HEK293 (cell line): Measurements from ENCODE around the gene GDAP2.

Experiments
- CTCF ChIA-PET: fragments of 350-600 bp; formaldehyde crosslinking; extraction: SDS; loops from one replicate; lab custom pipeline; 2021; ENCODE audit warnings: antibody characterized with exemption; lab: Yijun Ruan, JAX
- POLR2A ChIA-PET: fragments of 300-600 bp; formaldehyde crosslinking; extraction: SDS; loops from one replicate; lab custom pipeline; 2020; ENCODE audit warnings: antibody characterized with exemption, inconsistent platforms; lab: Yijun Ruan, JAX
- H3K27ac ChIP-seq: fragments of 200-500 bp; sonication (Bioruptor generic); 2 replicates; pipeline ENCODE4 v1.5.1; 2014; ENCODE audit warnings: low read depth, low read length, control low read depth, inconsistent platforms; ENCODE audit errors: extremely low read depth
- H3K36me3 ChIP-seq, 2 experiments: fragments of 200-500 bp in 1 of 2; sonication (Bioruptor generic) in 1 of 2; 1 replicate in 1 of 2; 2 replicates in 1 of 2; pipeline ENCODE4 v1.5.1; 2014 to 2017; ENCODE audit warnings: inconsistent platforms in 2 of 2, low read length in 2 of 2; ENCODE audit not compliant: control insufficient read depth in 2 of 2, insufficient read depth in 1 of 2
- H3K4me1 ChIP-seq: fragments of 200-500 bp; sonication (Bioruptor generic); 2 replicates; pipeline ENCODE4 v1.5.1; 2014; ENCODE audit warnings: mild to moderate bottlenecking, low read length, inconsistent platforms; ENCODE audit not compliant: control insufficient read depth, insufficient read depth
- H3K4me3 ChIP-seq: 2 replicates; pipeline ENCODE4 v1.5.1; 2011; ENCODE audit warnings: low read depth, mild to moderate bottlenecking, control low read depth, low read length, moderate library complexity
- H3K9me3 ChIP-seq: fragments of 200-500 bp; sonication (Bioruptor generic); 2 replicates; pipeline ENCODE4 v1.5.1; 2014; ENCODE audit warnings: low read depth, low read length, inconsistent platforms; ENCODE audit not compliant: control insufficient read depth, insufficient read depth
- HOXA7 ChIP-seq: sonication (generic); formaldehyde crosslinking; IDR thresholded peaks from 2 replicates; pipeline ENCODE4 v1.8.1; 2022; ENCODE audit warnings: missing genetic modification reagents, borderline replicate concordance
- HOXD13 ChIP-seq: sonication (generic); formaldehyde crosslinking; IDR thresholded peaks from 2 replicates; pipeline ENCODE4 v1.8.0; 2022; ENCODE audit warnings: missing genetic modification reagents, borderline replicate concordance
- KLF9 ChIP-seq: fragments of 450-650 bp; formaldehyde crosslinking; IDR thresholded peaks from 2 replicates; pipeline ENCODE4 v1.5.1; 2016; ENCODE audit warnings: missing biosample characterization, missing genetic modification characterization, low read depth
- OVOL3 ChIP-seq: fragments of 450-650 bp; formaldehyde crosslinking; IDR thresholded peaks from 2 replicates; pipeline ENCODE4 v1.5.1; 2016; ENCODE audit warnings: missing biosample characterization, missing genetic modification characterization
- REPIN1 ChIP-seq: fragments of 450-650 bp; formaldehyde crosslinking; IDR thresholded peaks from 2 replicates; pipeline ENCODE4 v1.5.1; 2017; ENCODE audit warnings: missing biosample characterization, missing genetic modification characterization, low read depth
- SALL2 ChIP-seq: fragments of 450-650 bp; formaldehyde crosslinking; IDR thresholded peaks from 2 replicates; pipeline ENCODE4 v1.5.0; 2017; ENCODE audit warnings: missing biosample characterization, mild to moderate bottlenecking, missing genetic modification characterization, borderline replicate concordance
- ZIC2 ChIP-seq: fragments of 450-650 bp; formaldehyde crosslinking; IDR thresholded peaks from 2 replicates; pipeline ENCODE4 v1.5.1; 2016; ENCODE audit warnings: missing biosample characterization, missing genetic modification characterization
- ZNF10 ChIP-seq: fragments of 450-650 bp; formaldehyde crosslinking; IDR thresholded peaks from 2 replicates; pipeline ENCODE4 v1.5.1; 2017; ENCODE audit warnings: missing biosample characterization, missing genetic modification characterization
- ZNF133 ChIP-seq: fragments of 450-650 bp; formaldehyde crosslinking; IDR thresholded peaks from 2 replicates; pipeline ENCODE4 v1.5.1; 2016; ENCODE audit warnings: missing biosample characterization, missing genetic modification characterization
- ZNF146 ChIP-seq: fragments of 450-650 bp; formaldehyde crosslinking; IDR thresholded peaks from 2 replicates; pipeline ENCODE4 v1.5.1; 2016; ENCODE audit warnings: missing biosample characterization, missing genetic modification characterization
- ZNF248 ChIP-seq: fragments of 450-650 bp; formaldehyde crosslinking; IDR thresholded peaks from 2 replicates; pipeline ENCODE4 v1.5.1; 2017; ENCODE audit warnings: missing biosample characterization, missing genetic modification characterization
- ZNF514 ChIP-seq: fragments of 450-650 bp; formaldehyde crosslinking; IDR thresholded peaks from 2 replicates; pipeline ENCODE4 v1.5.1; 2016; ENCODE audit warnings: missing biosample characterization, missing genetic modification characterization
- ZNF548 ChIP-seq: fragments of 450-650 bp; formaldehyde crosslinking; IDR thresholded peaks from 2 replicates; pipeline ENCODE4 v1.5.1; 2016; ENCODE audit warnings: missing biosample characterization, missing genetic modification characterization
- ZNF624 ChIP-seq: fragments of 450-650 bp; formaldehyde crosslinking; IDR thresholded peaks from 2 replicates; pipeline ENCODE4 v1.5.1; 2017; ENCODE audit warnings: missing biosample characterization, missing genetic modification characterization
- ZNF677 ChIP-seq: fragments of 450-650 bp; IDR thresholded peaks from 2 replicates; pipeline ENCODE4 v1.5.0; 2018; ENCODE audit warnings: missing biosample characterization, mild to moderate bottlenecking, missing genetic modification characterization, moderate library complexity
- ZNF701 ChIP-seq: fragments of 450-650 bp; formaldehyde crosslinking; IDR thresholded peaks from 2 replicates; pipeline ENCODE4 v1.5.1; 2016; ENCODE audit warnings: missing biosample characterization, missing genetic modification characterization
- TF ChIP-seq, protein P1 (sequence below): fragments of 450-650 bp; formaldehyde crosslinking; IDR thresholded peaks from 2 replicates; pipeline ENCODE4 v1.5.1; 2016; ENCODE audit warnings: missing biosample characterization, missing genetic modification characterization
- TF ChIP-seq, protein P2 (sequence below): fragments of 450-650 bp; formaldehyde crosslinking; optimal IDR thresholded peaks from 2 replicates; pipeline ENCODE3; 2016; ENCODE audit warnings: missing biosample characterization, mild to moderate bottlenecking, missing genetic modification characterization

Gene GDAP2

DNA sequence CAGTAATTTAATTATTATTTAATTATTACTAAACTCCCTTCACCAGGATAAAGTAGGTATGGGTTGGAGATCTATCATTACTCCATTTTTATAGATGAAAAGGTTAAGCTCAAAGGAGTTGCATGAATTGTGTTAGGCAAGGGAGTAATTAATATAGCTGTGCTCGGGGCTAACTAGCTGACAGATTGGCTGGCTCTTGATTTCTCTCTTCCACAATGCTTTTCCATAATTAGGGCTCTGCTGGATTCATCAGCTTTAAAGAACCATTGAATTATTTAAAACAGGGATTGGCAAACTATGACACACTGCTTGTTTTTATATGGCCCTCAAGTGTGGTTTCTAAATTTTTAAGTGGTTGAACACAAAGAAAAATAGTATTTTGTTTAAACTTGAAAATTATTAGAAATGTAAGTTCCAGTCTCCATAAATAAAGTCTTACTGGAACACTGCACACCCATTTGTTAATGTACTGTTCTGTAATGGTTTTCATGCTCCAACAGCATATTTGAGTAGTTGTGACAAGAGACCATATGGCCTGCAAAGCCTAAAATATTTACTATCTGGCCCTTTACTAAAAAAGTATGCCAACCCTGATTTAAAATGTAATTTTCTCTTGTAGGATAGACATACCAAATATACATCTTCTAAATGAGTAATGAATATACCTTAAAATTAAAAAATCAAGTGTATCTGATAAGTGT, 76.4 kb downstream of the GDAP2 start:
- ChIA-PET POLR2A (no interaction called here), CTCF (interaction anchor here (1.2 kb wide), 1 partner anchor 97 kb away, joined by 3 read pairs; no protein-coding TSS in a partner anchor)
- Histone ChIP-seq H3K27ac (no peak overlapping the region), H3K4me1 (peaks cover 13% of the 10 kb centered on the region; the same call in 1 of the 2 replicates), H3K36me3 (peaks cover 0 to 4% of the 10 kb centered on the region in 2 experiments; a peak in 1 of 3 replicates), H3K9me3 (no peaks in the 10 kb centered on the region), H3K4me3 (no peak overlapping the region)
- no peak for TF ChIP-seq REPIN1 (tag by site-specific recombination)
- TF ChIP-seq, protein P1, sequence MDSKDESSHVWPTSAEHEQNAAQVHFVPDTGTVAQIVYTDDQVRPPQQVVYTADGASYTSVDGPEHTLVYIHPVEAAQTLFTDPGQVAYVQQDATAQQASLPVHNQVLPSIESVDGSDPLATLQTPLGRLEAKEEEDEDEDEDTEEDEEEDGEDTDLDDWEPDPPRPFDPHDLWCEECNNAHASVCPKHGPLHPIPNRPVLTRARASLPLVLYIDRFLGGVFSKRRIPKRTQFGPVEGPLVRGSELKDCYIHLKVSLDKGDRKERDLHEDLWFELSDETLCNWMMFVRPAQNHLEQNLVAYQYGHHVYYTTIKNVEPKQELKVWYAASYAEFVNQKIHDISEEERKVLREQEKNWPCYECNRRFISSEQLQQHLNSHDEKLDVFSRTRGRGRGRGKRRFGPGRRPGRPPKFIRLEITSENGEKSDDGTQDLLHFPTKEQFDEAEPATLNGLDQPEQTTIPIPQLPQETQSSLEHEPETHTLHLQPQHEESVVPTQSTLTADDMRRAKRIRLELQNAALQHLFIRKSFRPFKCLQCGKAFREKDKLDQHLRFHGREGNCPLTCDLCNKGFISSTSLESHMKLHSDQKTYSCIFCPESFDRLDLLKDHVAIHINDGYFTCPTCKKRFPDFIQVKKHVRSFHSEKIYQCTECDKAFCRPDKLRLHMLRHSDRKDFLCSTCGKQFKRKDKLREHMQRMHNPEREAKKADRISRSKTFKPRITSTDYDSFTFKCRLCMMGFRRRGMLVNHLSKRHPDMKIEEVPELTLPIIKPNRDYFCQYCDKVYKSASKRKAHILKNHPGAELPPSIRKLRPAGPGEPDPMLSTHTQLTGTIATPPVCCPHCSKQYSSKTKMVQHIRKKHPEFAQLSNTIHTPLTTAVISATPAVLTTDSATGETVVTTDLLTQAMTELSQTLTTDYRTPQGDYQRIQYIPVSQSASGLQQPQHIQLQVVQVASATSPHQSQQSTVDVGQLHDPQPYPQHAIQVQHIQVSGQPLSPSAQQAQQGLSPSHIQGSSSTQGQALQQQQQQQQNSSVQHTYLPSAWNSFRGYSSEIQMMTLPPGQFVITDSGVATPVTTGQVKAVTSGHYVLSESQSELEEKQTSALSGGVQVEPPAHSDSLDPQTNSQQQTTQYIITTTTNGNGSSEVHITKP, result no peak
- TF ChIP-seq OVOL3 (tag by site-specific recombination), result no peak
- TF ChIP-seq KLF9 (tag by site-specific recombination), result no peak
- TF ChIP-seq ZNF248 (tag by site-specific recombination), result no peak
- TF ChIP-seq, protein P2, sequence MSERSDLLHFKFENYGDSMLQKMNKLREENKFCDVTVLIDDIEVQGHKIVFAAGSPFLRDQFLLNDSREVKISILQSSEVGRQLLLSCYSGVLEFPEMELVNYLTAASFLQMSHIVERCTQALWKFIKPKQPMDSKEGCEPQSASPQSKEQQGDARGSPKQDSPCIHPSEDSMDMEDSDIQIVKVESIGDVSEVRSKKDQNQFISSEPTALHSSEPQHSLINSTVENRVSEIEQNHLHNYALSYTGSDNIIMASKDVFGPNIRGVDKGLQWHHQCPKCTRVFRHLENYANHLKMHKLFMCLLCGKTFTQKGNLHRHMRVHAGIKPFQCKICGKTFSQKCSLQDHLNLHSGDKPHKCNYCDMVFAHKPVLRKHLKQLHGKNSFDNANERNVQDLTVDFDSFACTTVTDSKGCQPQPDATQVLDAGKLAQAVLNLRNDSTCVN (tag by site-specific recombination), result no peak
- no peak for TF ChIP-seq ZNF146 (tag by site-specific recombination)
- TF ChIP-seq ZNF677 (tag by site-specific recombination), result no peak
- TF ChIP-seq ZNF624 (tag by site-specific recombination), result no peak
- TF ChIP-seq HOXA7, result no peak
- TF ChIP-seq HOXD13 (CRISPR knock-in tag), result no peak

DNA sequence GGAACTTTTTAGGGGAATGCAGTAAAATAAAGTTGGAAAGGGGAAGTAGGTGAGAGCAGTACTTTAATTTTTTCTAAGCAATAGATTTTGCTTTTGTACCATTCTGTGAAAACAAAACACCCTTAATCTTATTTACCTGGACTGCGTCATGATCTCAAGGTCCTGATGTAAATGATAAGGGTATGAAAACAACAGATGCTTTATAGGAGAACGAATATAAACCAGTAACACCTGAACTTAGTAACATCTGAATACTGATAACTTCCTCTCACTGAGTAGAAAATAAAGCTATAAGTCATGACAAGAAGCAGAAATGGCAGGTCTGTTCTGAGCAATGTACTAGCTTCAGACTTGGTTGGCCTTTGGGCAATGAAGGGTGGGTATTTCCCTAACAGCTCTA, 77.7 kb downstream of the GDAP2 start:
- H3K27ac ChIP-seq, result no peak overlapping the region
- H3K36me3 ChIP-seq, result peaks cover 0 to 4% of the 10 kb centered on the region in 2 experiments; a peak in 1 of 3 replicates
- peaks cover 4% of the 10 kb centered on the region; the same call in 1 of the 2 replicates for H3K4me1 ChIP-seq
- H3K4me3 ChIP-seq, result no peak overlapping the region
- POLR2A ChIA-PET, result no interaction called here
- CTCF ChIA-PET, result no interaction called here
- no peaks in the 10 kb centered on the region for H3K9me3 ChIP-seq
- TF ChIP-seq ZNF701 (tag by site-specific recombination), result no peak
- TF ChIP-seq ZNF133 (tag by site-specific recombination), result no peak
- no peak for TF ChIP-seq ZIC2
- no peak for TF ChIP-seq SALL2
- TF ChIP-seq ZNF10, result no peak
- TF ChIP-seq ZNF514, result no peak
- TF ChIP-seq ZNF548 (tag by site-specific recombination), result no peak
- TF ChIP-seq, all 188 proteins: peak for 0
